DND-41 (cell line): ENCODE results near the gene CDK19.

ENCODE experiments used
- ATAC-seq: fragments of 200-7000 bp; cut with Tn5 transposase; 3 replicates; pipeline ENCODE4 v1.9.1; 2021; ENCODE audit warnings: low read depth; ENCODE audit not compliant: insufficient read depth
- DNase-seq: peaks from one replicate; pipeline ENCODE4 v3.0.0-alpha.2; 2020
- H2AFZ ChIP-seq: 2 replicates; pipeline ENCODE4 v1.6.0; 2012; ENCODE audit warnings: low read depth, low read length
- H3K27ac ChIP-seq: 2 replicates; pipeline ENCODE4 v1.5.1; 2012; ENCODE audit warnings: low read length, inconsistent platforms
- H3K27me3 ChIP-seq: fragments of 200-600 bp; sonication (generic); 2 replicates; pipeline ENCODE4 v1.6.0; 2012; ENCODE audit warnings: low read length, mild to moderate bottlenecking, inconsistent platforms; ENCODE audit not compliant: insufficient read depth, poor library complexity
- H3K36me3 ChIP-seq: 2 replicates; pipeline ENCODE4 v1.5.1; 2012; ENCODE audit warnings: low read length, inconsistent platforms; ENCODE audit not compliant: insufficient read depth
- H3K4me1 ChIP-seq: 2 replicates; pipeline ENCODE4 v1.5.1; 2012; ENCODE audit warnings: mild to moderate bottlenecking, low read length; ENCODE audit not compliant: insufficient read depth
- H3K4me2 ChIP-seq: 2 replicates; pipeline ENCODE4 v1.6.0; 2012; ENCODE audit warnings: mild to moderate bottlenecking, moderate library complexity, low read length, inconsistent platforms; ENCODE audit not compliant: insufficient read depth
- H3K4me3 ChIP-seq, 2 experiments: fragments of 200-600 bp in 1 of 2; shearing (Covaris generic) in 1 of 2; 2 replicates each; pipeline ENCODE4 v1.5.1; 2012 to 2016; ENCODE audit warnings: inconsistent platforms in 2 of 2, low read length in 2 of 2, mild to moderate bottlenecking in 2 of 2, low read depth in 1 of 2, moderate library complexity in 1 of 2
- H3K79me2 ChIP-seq: 2 replicates; pipeline ENCODE4 v1.6.0; 2012; ENCODE audit warnings: low read length, inconsistent platforms; ENCODE audit not compliant: insufficient read depth
- H3K9ac ChIP-seq: 2 replicates; pipeline ENCODE4 v1.6.0; 2012; ENCODE audit warnings: low read depth, mild to moderate bottlenecking, inconsistent platforms, low read length, moderate library complexity
- H3K9me3 ChIP-seq: 2 replicates; pipeline ENCODE4 v1.5.1; 2012; ENCODE audit warnings: low read length, moderate library complexity, mild to moderate bottlenecking, inconsistent platforms; ENCODE audit not compliant: insufficient read depth, severe bottlenecking
- H4K20me1 ChIP-seq: 2 replicates; pipeline ENCODE4 v1.6.0; 2012; ENCODE audit warnings: low read length; ENCODE audit not compliant: insufficient read depth
- CTCF ChIP-seq: IDR thresholded peaks from 2 replicates; pipeline ENCODE4 v1.5.1; 2012; ENCODE audit warnings: borderline replicate concordance, low read length, moderate library complexity, mild to moderate bottlenecking; ENCODE audit not compliant: poor library complexity, severe bottlenecking; ENCODE audit errors: extremely low read depth
- EZH2 ChIP-seq: IDR thresholded peaks from 3 replicates; pipeline ENCODE4 v1.6.1; 2012; ENCODE audit warnings: borderline replicate concordance, low read depth, mild to moderate bottlenecking, moderate library complexity, low read length, inconsistent platforms; ENCODE audit not compliant: severe bottlenecking

The CDK19 gene

GRCh38 chr6:110676396-110676795, 138.9 kb downstream of the CDK19 start:
- 0 out of 2 replicates have a peak, but pooled peaks cover 3% of the 10 kb centered on the region for H3K79me2 ChIP-seq
- H3K4me2 ChIP-seq: no peak overlapping the region
- H3K4me3 ChIP-seq: no peak overlapping the region
- DNase-seq (no peak), ATAC-seq (no peak)
- no peak overlapping the region for H2AFZ ChIP-seq
- no peaks in the 10 kb centered on the region for H3K27me3 ChIP-seq
- H3K4me1 ChIP-seq: no peaks in the 10 kb centered on the region
- no peaks in the 10 kb centered on the region for H3K9me3 ChIP-seq
- no peak overlapping the region for H3K27ac ChIP-seq
- TF ChIP-seq EZH2 (no peak), CTCF (no peak)
- H3K36me3 ChIP-seq: no peaks in the 10 kb centered on the region
- no peaks in the 10 kb centered on the region for H4K20me1 ChIP-seq
- no peak overlapping the region for H3K9ac ChIP-seq

GRCh38 chr6:110674096-110674495, 141.2 kb downstream of the CDK19 start:
- no peak overlapping the region for H3K27ac ChIP-seq
- no peaks in the 10 kb centered on the region for H3K27me3 ChIP-seq
- ATAC-seq (no peak), DNase-seq (no peak)
- no peak overlapping the region for H3K4me2 ChIP-seq
- 0 out of 2 replicates have a peak, but pooled peaks cover 2% of the 10 kb centered on the region for H3K79me2 ChIP-seq
- H4K20me1 ChIP-seq: no peaks in the 10 kb centered on the region
- no peak overlapping the region for H3K9ac ChIP-seq
- no peaks in the 10 kb centered on the region for H3K9me3 ChIP-seq
- no peaks in the 10 kb centered on the region for H3K36me3 ChIP-seq
- no peak overlapping the region for H2AFZ ChIP-seq
- no peaks in the 10 kb centered on the region for H3K4me1 ChIP-seq
- H3K4me3 ChIP-seq: no peak overlapping the region
- TF ChIP-seq EZH2 (no peak), CTCF (no peak)

- no peak for ATAC-seq
- Histone ChIP-seq H3K9ac (no peak overlapping the region), H3K4me2 (no peak overlapping the region), H3K4me3 (no peak overlapping the region), H3K4me1 (no peaks in the 10 kb centered on the region), H3K27ac (no peak overlapping the region), H3K9me3 (no peaks in the 10 kb centered on the region), H3K36me3 (no peaks in the 10 kb centered on the region), H4K20me1 (no peaks in the 10 kb centered on the region), H3K79me2 (0 out of 2 replicates have a peak, but pooled peaks cover 2% of the 10 kb centered on the region), H2AFZ (no peak overlapping the region), H3K27me3 (no peaks in the 10 kb centered on the region)
- DNase-seq: no peak
- no peak for TF ChIP-seq CTCF
- TF ChIP-seq EZH2: no peak
Observed at GRCh38 chr6:110672122-110672521, 143.1 kb downstream of the CDK19 start.

- H3K9me3 ChIP-seq: no peaks in the 10 kb centered on the region
- 0 out of 2 replicates have a peak, but pooled peaks cover 2% of the 10 kb centered on the region for H3K79me2 ChIP-seq
- no peak overlapping the region for H3K4me3 ChIP-seq
- no peaks in the 10 kb centered on the region for H3K4me1 ChIP-seq
- no peak overlapping the region for H3K27ac ChIP-seq
- no peak overlapping the region for H3K4me2 ChIP-seq
- H3K9ac ChIP-seq: no peak overlapping the region
- no peak for DNase-seq
- no peaks in the 10 kb centered on the region for H3K27me3 ChIP-seq
- 0 out of 2 replicates have a peak, but pooled peaks cover 2% of the 10 kb centered on the region for H3K36me3 ChIP-seq
- no peak overlapping the region for H2AFZ ChIP-seq
- H4K20me1 ChIP-seq: no peaks in the 10 kb centered on the region
- no peak for TF ChIP-seq EZH2
- no peak for TF ChIP-seq CTCF
- ATAC-seq: no peak
Observed at GRCh38 chr6:110671447-110671846, 143.8 kb downstream of the CDK19 start.
